GM12878 (cell line): ENCODE measurements around the gene MTR.

ENCODE experiments used
- ASH2L ChIP-seq: fragments of 300-600, 200-600 bp; sonication (generic); IDR thresholded peaks from 2 replicates; pipeline ENCODE4 v1.6.1; 2017; ENCODE audit warnings: low read depth, mild to moderate bottlenecking, borderline replicate concordance
- CREM ChIP-seq: IDR thresholded peaks from 2 replicates; pipeline ENCODE4 v1.6.1; 2014; ENCODE audit warnings: antibody characterized with exemption, low read depth
- CTCF ChIP-seq, 3 experiments: IDR thresholded peaks in 2 of 3; conservative IDR thresholded peaks in 1 of 3; 2 replicates each; pipeline ENCODE4 v1.5.1; 2011; ENCODE audit warnings: low read depth in 3 of 3, low read length in 3 of 3, mild to moderate bottlenecking in 3 of 3, control low read depth in 2 of 3, moderate library complexity in 2 of 3, inconsistent platforms in 1 of 3, mixed read lengths in 1 of 3; ENCODE audit not compliant: control insufficient read depth in 2 of 3, insufficient read depth in 1 of 3; ENCODE audit errors: extremely low read depth in 1 of 3
- IRF4 ChIP-seq: IDR thresholded peaks from 2 replicates; pipeline ENCODE4 v1.6.1; 2011; ENCODE audit warnings: low read depth, low read length
- NFYB ChIP-seq: IDR thresholded peaks from 2 replicates; pipeline ENCODE4 v1.6.1; 2011; ENCODE audit warnings: low read depth, mild to moderate bottlenecking, low read length, improper control_type of control experiment, moderate library complexity; ENCODE audit not compliant: insufficient read depth
- POLR2A ChIP-seq: IDR thresholded peaks from 2 replicates; pipeline ENCODE4 v1.6.1; 2011; ENCODE audit warnings: low read depth, mild to moderate bottlenecking, low read length
- POLR2AphosphoS5 ChIP-seq: IDR thresholded peaks from 2 replicates; pipeline ENCODE4 v1.6.1; 2011; ENCODE audit warnings: mild to moderate bottlenecking, low read length, inconsistent platforms
- SMC3 ChIP-seq: IDR thresholded peaks from 2 replicates; pipeline ENCODE4 v1.6.1; 2011; ENCODE audit warnings: low read length, improper control_type of control experiment, borderline replicate concordance
- USF2 ChIP-seq: IDR thresholded peaks from 2 replicates; pipeline ENCODE4 v1.6.1; 2011; ENCODE audit warnings: low read depth, low read length, improper control_type of control experiment, borderline replicate concordance
- ZNF622 ChIP-seq: fragments of 450-650 bp; IDR thresholded peaks from 2 replicates; pipeline ENCODE4 v1.6.1; 2017; ENCODE audit warnings: mild to moderate bottlenecking, inconsistent platforms
- TF ChIP-seq, protein P1 (sequence below): IDR thresholded peaks from 2 replicates; pipeline ENCODE4 v1.6.1; 2012; ENCODE audit warnings: low read depth, low read length, improper control_type of control experiment
- TF ChIP-seq, protein P2 (sequence below): IDR thresholded peaks from 2 replicates; pipeline ENCODE4 v1.6.1; 2012; ENCODE audit warnings: low read length, inconsistent platforms
- TF ChIP-seq, protein P3 (sequence below): fragments of 450-650 bp; IDR thresholded peaks from 2 replicates; pipeline ENCODE4 v1.6.1; 2017; ENCODE audit warnings: mild to moderate bottlenecking, moderate library complexity

GRCh38 chr1:236950365-236950764 is 155.3 kb downstream of the MTR start:
- no peak for TF ChIP-seq USF2
- TF ChIP-seq SMC3 = no peak
- no peak for TF ChIP-seq POLR2A
- TF ChIP-seq ASH2L = no peak
- no peak for TF ChIP-seq CREM
- TF ChIP-seq, protein P1, sequence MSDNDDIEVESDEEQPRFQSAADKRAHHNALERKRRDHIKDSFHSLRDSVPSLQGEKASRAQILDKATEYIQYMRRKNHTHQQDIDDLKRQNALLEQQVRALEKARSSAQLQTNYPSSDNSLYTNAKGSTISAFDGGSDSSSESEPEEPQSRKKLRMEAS = no peak
- no peak for TF ChIP-seq CTCF (IDR thresholded peaks at IDR 0.05 in 2 of 3, conservative IDR thresholded peaks at IDR 0.05 in 1 of 3; ENCODE audit: control insufficient read depth in 2 of 3, extremely low read depth in 1 of 3, insufficient read depth in 1 of 3, low read depth in 3 of 3, low read length in 3 of 3)
- no peak for TF ChIP-seq POLR2AphosphoS5
- no peak for TF ChIP-seq ZNF622
- TF ChIP-seq IRF4 = no peak
- TF ChIP-seq, protein P2, sequence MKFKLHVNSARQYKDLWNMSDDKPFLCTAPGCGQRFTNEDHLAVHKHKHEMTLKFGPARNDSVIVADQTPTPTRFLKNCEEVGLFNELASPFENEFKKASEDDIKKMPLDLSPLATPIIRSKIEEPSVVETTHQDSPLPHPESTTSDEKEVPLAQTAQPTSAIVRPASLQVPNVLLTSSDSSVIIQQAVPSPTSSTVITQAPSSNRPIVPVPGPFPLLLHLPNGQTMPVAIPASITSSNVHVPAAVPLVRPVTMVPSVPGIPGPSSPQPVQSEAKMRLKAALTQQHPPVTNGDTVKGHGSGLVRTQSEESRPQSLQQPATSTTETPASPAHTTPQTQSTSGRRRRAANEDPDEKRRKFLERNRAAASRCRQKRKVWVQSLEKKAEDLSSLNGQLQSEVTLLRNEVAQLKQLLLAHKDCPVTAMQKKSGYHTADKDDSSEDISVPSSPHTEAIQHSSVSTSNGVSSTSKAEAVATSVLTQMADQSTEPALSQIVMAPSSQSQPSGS = no peak
- TF ChIP-seq, protein P3, sequence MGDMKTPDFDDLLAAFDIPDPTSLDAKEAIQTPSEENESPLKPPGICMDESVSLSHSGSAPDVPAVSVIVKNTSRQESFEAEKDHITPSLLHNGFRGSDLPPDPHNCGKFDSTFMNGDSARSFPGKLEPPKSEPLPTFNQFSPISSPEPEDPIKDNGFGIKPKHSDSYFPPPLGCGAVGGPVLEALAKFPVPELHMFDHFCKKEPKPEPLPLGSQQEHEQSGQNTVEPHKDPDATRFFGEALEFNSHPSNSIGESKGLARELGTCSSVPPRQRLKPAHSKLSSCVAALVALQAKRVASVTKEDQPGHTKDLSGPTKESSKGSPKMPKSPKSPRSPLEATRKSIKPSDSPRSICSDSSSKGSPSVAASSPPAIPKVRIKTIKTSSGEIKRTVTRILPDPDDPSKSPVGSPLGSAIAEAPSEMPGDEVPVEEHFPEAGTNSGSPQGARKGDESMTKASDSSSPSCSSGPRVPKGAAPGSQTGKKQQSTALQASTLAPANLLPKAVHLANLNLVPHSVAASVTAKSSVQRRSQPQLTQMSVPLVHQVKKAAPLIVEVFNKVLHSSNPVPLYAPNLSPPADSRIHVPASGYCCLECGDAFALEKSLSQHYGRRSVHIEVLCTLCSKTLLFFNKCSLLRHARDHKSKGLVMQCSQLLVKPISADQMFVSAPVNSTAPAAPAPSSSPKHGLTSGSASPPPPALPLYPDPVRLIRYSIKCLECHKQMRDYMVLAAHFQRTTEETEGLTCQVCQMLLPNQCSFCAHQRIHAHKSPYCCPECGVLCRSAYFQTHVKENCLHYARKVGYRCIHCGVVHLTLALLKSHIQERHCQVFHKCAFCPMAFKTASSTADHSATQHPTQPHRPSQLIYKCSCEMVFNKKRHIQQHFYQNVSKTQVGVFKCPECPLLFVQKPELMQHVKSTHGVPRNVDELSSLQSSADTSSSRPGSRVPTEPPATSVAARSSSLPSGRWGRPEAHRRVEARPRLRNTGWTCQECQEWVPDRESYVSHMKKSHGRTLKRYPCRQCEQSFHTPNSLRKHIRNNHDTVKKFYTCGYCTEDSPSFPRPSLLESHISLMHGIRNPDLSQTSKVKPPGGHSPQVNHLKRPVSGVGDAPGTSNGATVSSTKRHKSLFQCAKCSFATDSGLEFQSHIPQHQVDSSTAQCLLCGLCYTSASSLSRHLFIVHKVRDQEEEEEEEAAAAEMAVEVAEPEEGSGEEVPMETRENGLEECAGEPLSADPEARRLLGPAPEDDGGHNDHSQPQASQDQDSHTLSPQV = no peak
- no peak for TF ChIP-seq NFYB
